ENCODE measurements around the gene TNRC6A.

The TNRC6A gene

DNA sequence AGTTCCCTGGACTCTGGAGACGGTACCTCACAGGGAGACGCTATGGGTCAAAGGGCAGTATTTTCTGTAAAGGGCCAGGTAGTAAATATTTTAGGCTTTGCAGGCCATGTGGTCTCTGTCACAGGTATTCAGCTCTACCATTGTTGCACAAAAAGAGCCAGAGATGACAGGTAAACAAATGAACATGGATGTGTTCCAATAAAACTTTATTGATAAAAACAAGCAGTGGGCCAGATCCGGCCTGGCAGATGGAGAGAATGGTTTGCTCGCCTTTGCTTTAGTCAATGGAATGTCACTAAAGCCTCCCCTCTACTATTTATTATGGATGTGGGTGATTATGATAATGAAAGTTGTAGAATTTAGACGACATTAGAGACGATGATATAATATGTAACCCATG lies 107.4 kb downstream of the TNRC6A start:
- TF ChIP-seq CTCF (IDR thresholded peaks at IDR 0.05): no peak

- no peak for TF ChIP-seq CTCF (IDR thresholded peaks at IDR 0.05)
Observed at GRCh38 chr16:24837969-24838368, 108.5 kb downstream of the TNRC6A start.

DNA sequence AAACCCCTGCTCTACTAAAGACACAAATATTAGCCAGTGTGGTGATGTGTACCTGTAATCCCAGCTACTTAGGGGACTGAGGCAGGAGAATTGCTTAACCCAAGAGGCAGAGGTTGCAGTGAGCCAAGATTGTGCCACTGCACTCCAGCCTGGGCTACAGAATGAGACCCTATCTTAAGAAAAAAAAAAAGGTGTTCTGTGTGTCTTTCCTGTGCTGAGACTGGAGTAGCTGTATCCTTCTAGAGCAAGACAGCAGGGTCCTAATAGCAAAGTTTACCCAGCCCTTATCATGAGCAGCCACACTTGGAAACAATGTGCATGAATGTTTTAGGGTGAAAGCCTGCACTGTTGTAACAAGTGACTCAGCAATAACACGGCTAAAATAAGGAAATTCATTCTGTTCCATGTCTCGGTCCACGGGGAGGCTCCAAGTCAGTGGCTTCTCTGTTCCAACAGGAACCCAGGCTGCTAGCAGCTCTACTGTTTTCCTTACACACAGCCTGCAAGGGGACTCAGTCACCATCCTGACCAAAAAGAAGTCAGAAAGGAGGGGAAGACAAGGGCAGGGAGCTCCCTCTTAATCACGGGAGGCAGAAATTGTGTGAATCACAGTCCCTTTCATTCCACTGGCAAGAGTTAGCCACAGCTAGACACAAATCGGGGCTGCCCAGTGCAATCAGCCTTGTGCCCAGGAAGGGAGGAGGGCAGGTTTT lies 109.3 kb downstream of the TNRC6A start:
- no peak for TF ChIP-seq CTCF (IDR thresholded peaks at IDR 0.05)

DNA sequence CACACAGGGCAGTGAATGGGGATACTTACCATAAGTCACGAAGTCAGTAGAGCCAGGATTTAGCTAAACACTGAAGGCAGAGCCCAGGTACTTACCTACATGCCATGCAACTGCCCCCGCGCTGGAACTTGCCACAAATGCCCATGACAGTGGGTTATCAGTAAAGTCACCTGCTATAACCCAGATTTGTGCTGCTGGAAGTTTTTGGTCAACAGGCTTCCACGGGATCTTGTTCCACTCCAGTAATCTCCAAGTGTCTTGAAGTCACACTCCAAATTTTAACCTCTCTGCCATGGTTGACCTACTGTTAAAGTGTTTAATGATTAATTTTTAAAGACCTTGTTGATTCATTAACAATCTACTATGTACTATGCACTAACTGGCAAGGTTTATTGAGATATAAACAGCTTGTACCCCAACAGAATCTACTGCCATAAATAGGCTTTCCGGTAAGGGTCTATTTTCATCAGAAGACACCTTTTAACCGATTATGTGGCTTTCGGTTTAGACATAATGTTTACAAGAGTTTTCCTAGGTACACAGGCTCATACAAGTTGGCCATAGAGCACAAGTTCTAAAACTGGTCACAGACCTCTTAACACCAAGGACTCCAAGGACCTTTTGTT lies 110.0 kb downstream of the TNRC6A start:
- TF ChIP-seq CTCF (IDR thresholded peaks at IDR 0.05): no peak

DNA sequence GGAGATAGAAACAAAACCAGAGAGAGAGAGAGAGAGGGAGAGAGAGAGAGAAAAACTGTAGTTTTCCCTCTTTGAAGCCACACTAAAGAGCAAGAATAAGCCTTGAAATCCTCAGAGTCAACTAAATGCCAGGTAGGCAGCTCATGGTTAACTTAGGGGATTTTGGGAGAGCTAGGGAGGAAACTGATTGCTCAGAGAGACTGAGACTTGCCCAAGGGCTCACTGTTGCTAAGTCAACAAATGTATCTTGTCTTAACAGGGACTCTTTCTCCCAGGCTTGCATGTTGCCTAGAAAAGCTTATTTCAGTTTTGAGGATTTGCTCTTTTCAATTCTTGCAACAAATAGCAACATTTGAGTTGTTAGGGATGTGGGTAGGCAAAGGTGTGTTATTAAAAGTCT lies 111.8 kb downstream of the TNRC6A start:
- no peak for TF ChIP-seq CTCF (IDR thresholded peaks at IDR 0.05)

- no peak for TF ChIP-seq CTCF (IDR thresholded peaks at IDR 0.05)
Observed at GRCh38 chr16:24844101-24845030, 114.9 kb downstream of the TNRC6A start.

DNA sequence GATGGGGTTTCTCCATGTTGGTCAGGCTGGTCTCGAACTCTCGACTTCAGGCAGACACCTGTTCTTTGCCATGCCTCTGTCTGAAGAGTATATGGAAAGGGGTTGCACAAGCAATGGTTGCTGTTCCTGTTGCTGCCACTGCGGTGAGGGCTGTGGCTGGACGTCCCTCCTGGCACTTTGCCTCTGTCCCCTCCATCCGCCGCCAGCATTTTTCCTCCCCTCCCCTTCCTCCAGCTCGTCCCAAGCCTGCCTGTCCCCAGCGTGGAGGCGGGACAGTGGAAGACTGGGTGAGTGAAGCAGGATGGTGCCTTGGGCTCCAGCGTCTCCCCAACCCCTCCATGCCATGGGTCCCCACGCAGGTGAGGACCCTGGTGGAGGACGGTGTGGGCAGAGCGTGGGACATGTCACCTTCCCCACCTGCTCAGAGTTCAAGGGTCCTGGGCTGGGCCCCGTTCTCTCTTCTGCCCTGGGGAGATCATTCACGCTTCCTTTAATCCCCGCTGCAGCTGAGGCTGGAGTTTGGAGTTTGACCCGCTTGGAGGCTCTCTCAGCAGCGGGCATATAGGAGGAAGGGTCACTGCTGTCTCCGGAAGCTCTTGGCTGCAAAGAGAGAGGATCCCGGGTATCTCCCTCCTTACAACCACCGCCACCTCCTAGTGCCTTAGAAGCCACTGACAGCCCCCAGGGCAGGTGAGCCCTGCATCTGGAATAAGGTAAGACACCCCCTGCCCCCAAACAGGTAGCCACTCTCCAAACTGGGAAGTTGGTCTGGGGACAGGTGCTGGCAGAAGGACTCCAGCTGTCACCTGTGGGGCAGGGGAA lies 116.5 kb downstream of the TNRC6A start, which contains the start of gene SLC5A11:
SLC5A11 (plus strand) TSS at position 238 of the 822 bp plus-strand sequence. CDS start 12,681 bp downstream, outside the sequence.
- no peak for TF ChIP-seq CTCF (IDR thresholded peaks at IDR 0.05)
